ENCODE results near the gene PIK3R6.

GRCh38 chr17:8894673-8895578, 27.5 kb upstream of the PIK3R6 start:
- TF ChIP-seq EZH2 (IDR thresholded peaks at IDR 0.05) (no peak), POLR2AphosphoS5 (IDR thresholded peaks at IDR 0.05; ENCODE audit: borderline replicate concordance, low read depth, low read length) (no peak), FOXP2 (optimal IDR thresholded peaks at IDR 0.05; ENCODE audit: control extremely low read depth, extremely low read length, insufficient read depth) (no peak)
